ENCODE results near the gene RHOT1. TPM values are rescaled to one million over a fixed set of nuclear protein-coding genes. Genes with fewer than 3 reads are reported as not detected.
"Not testable (repeated sequence)": the region's sequence is repeated elsewhere in the genome, so short reads cannot be mapped to it uniquely, and the experiment has no call there.

RHOT1 gene
- total RNA-seq, 1 donor, result 47.0 TPM

GRCh38 chr17:32258383-32259140, 116.3 kb downstream of the RHOT1 start:
- Histone ChIP-seq H3K4me1 (ENCODE audit: insufficient read depth, low read length) (peaks cover 6% of the 10 kb centered on the region), H3K4me3 (ENCODE audit: insufficient read depth, low read length) (no peak overlapping the region), H2AFZ (ENCODE audit: low read length) (no peak overlapping the region), H3K4me2 (ENCODE audit: insufficient read depth, low read length) (no peak overlapping the region), H3K27me3 (ENCODE audit: insufficient read depth, low read length) (peaks cover 24% of the 10 kb centered on the region), H3K9me3 (ENCODE audit: low read depth, low read length) (no peaks in the 10 kb centered on the region), H4K20me1 (ENCODE audit: insufficient read depth, low read length) (no peaks in the 10 kb centered on the region), H3K79me2 (ENCODE audit: insufficient read depth, low read length) (no peaks in the 10 kb centered on the region), H3K36me3 (ENCODE audit: insufficient read depth, low read length) (no peaks in the 10 kb centered on the region), H3K27ac (ENCODE audit: low read depth, low read length) (no peak overlapping the region)
- no peak for TF ChIP-seq CTCF (IDR thresholded peaks at IDR 0.05; ENCODE audit: extremely low read depth, low read depth, low read length)
- DNase-seq (ENCODE audit: insufficient read length, low spot score, missing footprints), result no peak

GRCh38 chr17:32259586-32259985, 117.3 kb downstream of the RHOT1 start:
- H3K79me2 ChIP-seq (ENCODE audit: insufficient read depth, low read length), result no peaks in the 10 kb centered on the region
- no peaks in the 10 kb centered on the region for H4K20me1 ChIP-seq (ENCODE audit: insufficient read depth, low read length)
- peak; percentile 99 for DNase-seq (ENCODE audit: insufficient read length, low spot score, missing footprints)
- no peak overlapping the region for H3K27ac ChIP-seq (ENCODE audit: low read depth, low read length)
- H3K9me3 ChIP-seq (ENCODE audit: low read depth, low read length), result no peaks in the 10 kb centered on the region
- H2AFZ ChIP-seq (ENCODE audit: low read length), result no peak overlapping the region
- no peak for TF ChIP-seq CTCF (IDR thresholded peaks at IDR 0.05; ENCODE audit: extremely low read depth, low read depth, low read length)
- H3K36me3 ChIP-seq (ENCODE audit: insufficient read depth, low read length), result no peaks in the 10 kb centered on the region
- H3K4me1 ChIP-seq (ENCODE audit: insufficient read depth, low read length), result peaks cover 6% of the 10 kb centered on the region
- H3K27me3 ChIP-seq (ENCODE audit: insufficient read depth, low read length), result peaks cover 34% of the 10 kb centered on the region
- H3K4me3 ChIP-seq (ENCODE audit: insufficient read depth, low read length), result no peak overlapping the region
- H3K4me2 ChIP-seq (ENCODE audit: insufficient read depth, low read length), result no peak overlapping the region

GRCh38 chr17:32261417-32261736, 119.1 kb downstream of the RHOT1 start:
- no peak for TF ChIP-seq CTCF (IDR thresholded peaks at IDR 0.05; ENCODE audit: extremely low read depth, low read depth, low read length)
- no peak for DNase-seq (ENCODE audit: insufficient read length, low spot score, missing footprints)
- Histone ChIP-seq H3K4me3 (ENCODE audit: insufficient read depth, low read length) (no peak overlapping the region), H2AFZ (ENCODE audit: low read length) (no peak overlapping the region), H3K4me1 (ENCODE audit: insufficient read depth, low read length) (no peaks in the 10 kb centered on the region), H3K27ac (ENCODE audit: low read depth, low read length) (no peak overlapping the region), H3K36me3 (ENCODE audit: insufficient read depth, low read length) (no peaks in the 10 kb centered on the region), H3K4me2 (ENCODE audit: insufficient read depth, low read length) (no peak overlapping the region), H3K79me2 (ENCODE audit: insufficient read depth, low read length) (no peaks in the 10 kb centered on the region), H3K9me3 (ENCODE audit: low read depth, low read length) (no peaks in the 10 kb centered on the region), H3K27me3 (ENCODE audit: insufficient read depth, low read length) (peaks cover 46% of the 10 kb centered on the region), H4K20me1 (ENCODE audit: insufficient read depth, low read length) (no peaks in the 10 kb centered on the region)

GRCh38 chr17:32261936-32262510, 119.7 kb downstream of the RHOT1 start:
- peaks cover 5% of the 10 kb centered on the region for H3K4me1 ChIP-seq (ENCODE audit: insufficient read depth, low read length)
- no peaks in the 10 kb centered on the region for H4K20me1 ChIP-seq (ENCODE audit: insufficient read depth, low read length)
- no peaks in the 10 kb centered on the region for H3K36me3 ChIP-seq (ENCODE audit: insufficient read depth, low read length)
- TF ChIP-seq CTCF (IDR thresholded peaks at IDR 0.05; ENCODE audit: extremely low read depth, low read depth, low read length), result no peak
- no peaks in the 10 kb centered on the region for H3K79me2 ChIP-seq (ENCODE audit: insufficient read depth, low read length)
- no peak overlapping the region for H3K4me2 ChIP-seq (ENCODE audit: insufficient read depth, low read length)
- no peak overlapping the region for H3K27ac ChIP-seq (ENCODE audit: low read depth, low read length)
- H2AFZ ChIP-seq (ENCODE audit: low read length), result no peak overlapping the region
- no peaks in the 10 kb centered on the region for H3K9me3 ChIP-seq (ENCODE audit: low read depth, low read length)
- peaks cover 53% of the 10 kb centered on the region for H3K27me3 ChIP-seq (ENCODE audit: insufficient read depth, low read length)
- no peak for DNase-seq (ENCODE audit: insufficient read length, low spot score, missing footprints)
- H3K4me3 ChIP-seq (ENCODE audit: insufficient read depth, low read length), result no peak overlapping the region

DNA sequence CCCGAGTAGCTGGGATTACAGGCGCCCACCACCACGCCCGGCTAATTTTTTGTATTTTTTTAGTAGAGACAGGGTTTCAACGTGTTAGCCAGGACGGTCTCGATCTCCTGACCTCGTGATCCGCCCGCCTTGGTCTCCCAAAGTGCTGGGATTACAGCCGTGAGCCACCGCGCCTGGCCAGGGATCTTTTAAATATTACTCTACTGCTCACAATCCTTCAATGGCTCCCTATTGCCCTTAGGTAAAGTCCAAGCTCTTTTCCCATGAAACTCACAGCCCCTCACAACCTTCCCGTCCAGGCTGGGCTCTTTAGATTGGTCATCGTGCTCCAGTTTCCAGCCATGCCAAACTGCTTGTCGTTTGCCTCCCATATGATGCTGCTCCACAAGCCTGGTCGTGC, 121.2 kb downstream of the RHOT1 start:
- H3K9me3 ChIP-seq (ENCODE audit: low read depth, low read length); H3K36me3 ChIP-seq (ENCODE audit: insufficient read depth, low read length); H4K20me1 ChIP-seq (ENCODE audit: insufficient read depth, low read length); H2AFZ ChIP-seq (ENCODE audit: low read length); H3K4me3 ChIP-seq (ENCODE audit: insufficient read depth, low read length); H3K27ac ChIP-seq (ENCODE audit: low read depth, low read length); H3K4me1 ChIP-seq (ENCODE audit: insufficient read depth, low read length); H3K79me2 ChIP-seq (ENCODE audit: insufficient read depth, low read length); H3K4me2 ChIP-seq (ENCODE audit: insufficient read depth, low read length): not testable (repeated sequence)
- H3K27me3 ChIP-seq (ENCODE audit: insufficient read depth, low read length), result peaks cover 68% of the 10 kb centered on the region
- DNase-seq (ENCODE audit: insufficient read length, low spot score, missing footprints), result peak; percentile 39

Data from osteoblast (primary cell).